DND-41 (cell line): ENCODE measurements around the gene NKTR.

ENCODE experiments used
- ATAC-seq: fragments of 200-7000 bp; cut with Tn5 transposase; 3 replicates; pipeline ENCODE4 v1.9.1; 2021; ENCODE audit warnings: low read depth; ENCODE audit not compliant: insufficient read depth
- DNase-seq: peaks from one replicate; pipeline ENCODE4 v3.0.0-alpha.2; 2020
- H2AFZ ChIP-seq: 2 replicates; pipeline ENCODE4 v1.6.0; 2012; ENCODE audit warnings: low read depth, low read length
- H3K27ac ChIP-seq: 2 replicates; pipeline ENCODE4 v1.5.1; 2012; ENCODE audit warnings: low read length, inconsistent platforms
- H3K27me3 ChIP-seq: fragments of 200-600 bp; sonication (generic); 2 replicates; pipeline ENCODE4 v1.6.0; 2012; ENCODE audit warnings: low read length, mild to moderate bottlenecking, inconsistent platforms; ENCODE audit not compliant: insufficient read depth, poor library complexity
- H3K36me3 ChIP-seq: 2 replicates; pipeline ENCODE4 v1.5.1; 2012; ENCODE audit warnings: low read length, inconsistent platforms; ENCODE audit not compliant: insufficient read depth
- H3K4me1 ChIP-seq: 2 replicates; pipeline ENCODE4 v1.5.1; 2012; ENCODE audit warnings: mild to moderate bottlenecking, low read length; ENCODE audit not compliant: insufficient read depth
- H3K4me2 ChIP-seq: 2 replicates; pipeline ENCODE4 v1.6.0; 2012; ENCODE audit warnings: mild to moderate bottlenecking, moderate library complexity, low read length, inconsistent platforms; ENCODE audit not compliant: insufficient read depth
- H3K4me3 ChIP-seq, 2 experiments: fragments of 200-600 bp in 1 of 2; shearing (Covaris generic) in 1 of 2; 2 replicates each; pipeline ENCODE4 v1.5.1; 2012 to 2016; ENCODE audit warnings: inconsistent platforms in 2 of 2, low read length in 2 of 2, mild to moderate bottlenecking in 2 of 2, low read depth in 1 of 2, moderate library complexity in 1 of 2
- H3K79me2 ChIP-seq: 2 replicates; pipeline ENCODE4 v1.6.0; 2012; ENCODE audit warnings: low read length, inconsistent platforms; ENCODE audit not compliant: insufficient read depth
- H3K9ac ChIP-seq: 2 replicates; pipeline ENCODE4 v1.6.0; 2012; ENCODE audit warnings: low read depth, mild to moderate bottlenecking, inconsistent platforms, low read length, moderate library complexity
- H3K9me3 ChIP-seq: 2 replicates; pipeline ENCODE4 v1.5.1; 2012; ENCODE audit warnings: low read length, moderate library complexity, mild to moderate bottlenecking, inconsistent platforms; ENCODE audit not compliant: insufficient read depth, severe bottlenecking
- H4K20me1 ChIP-seq: 2 replicates; pipeline ENCODE4 v1.6.0; 2012; ENCODE audit warnings: low read length; ENCODE audit not compliant: insufficient read depth
- EZH2 ChIP-seq: IDR thresholded peaks from 3 replicates; pipeline ENCODE4 v1.6.1; 2012; ENCODE audit warnings: borderline replicate concordance, low read depth, mild to moderate bottlenecking, moderate library complexity, low read length, inconsistent platforms; ENCODE audit not compliant: severe bottlenecking
- TF ChIP-seq, protein P1 (sequence below): IDR thresholded peaks from 2 replicates; pipeline ENCODE4 v1.5.1; 2012; ENCODE audit warnings: borderline replicate concordance, low read length, moderate library complexity, mild to moderate bottlenecking; ENCODE audit not compliant: poor library complexity, severe bottlenecking; ENCODE audit errors: extremely low read depth

Gene NKTR

DNA sequence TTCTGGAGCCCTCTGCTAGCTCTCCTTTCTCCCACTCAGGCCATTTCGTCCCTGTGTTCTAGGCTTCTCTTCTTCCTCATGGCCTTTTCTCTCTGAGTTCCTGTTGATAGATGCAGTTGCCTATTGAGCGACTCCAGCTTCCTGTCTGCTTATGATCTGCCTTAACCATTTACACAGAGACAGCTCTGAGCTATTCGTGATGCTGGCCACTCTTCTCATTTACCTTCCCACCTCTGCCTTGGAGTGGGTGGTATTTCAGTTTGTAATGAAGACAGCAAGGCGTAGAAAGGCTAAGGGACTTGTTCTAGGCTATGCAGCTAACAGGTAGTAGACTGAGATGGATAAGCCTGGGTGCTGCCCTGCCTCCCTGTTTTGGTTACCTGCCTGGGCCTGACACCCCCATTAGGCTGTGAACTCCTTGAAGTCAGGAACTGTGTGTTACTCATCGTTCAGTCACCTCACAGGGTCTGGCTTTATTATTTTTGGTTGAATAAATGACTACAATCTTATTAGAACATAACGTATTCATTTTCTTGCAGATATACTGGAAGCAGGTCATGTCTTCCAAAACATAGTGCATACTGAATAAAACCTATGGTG is 40.4 kb downstream of the NKTR start:
- Histone ChIP-seq H3K79me2 (peaks cover 7% of the 10 kb centered on the region; the same call in 1 of the 2 replicates), H3K27me3 (no peaks in the 10 kb centered on the region), H3K27ac (no peak overlapping the region), H3K4me1 (no peaks in the 10 kb centered on the region), H3K9me3 (no peaks in the 10 kb centered on the region), H3K4me3 (no peak overlapping the region), H3K9ac (no peak overlapping the region), H3K36me3 (peaks cover 97% of the 10 kb centered on the region), H4K20me1 (peaks cover 14% of the 10 kb centered on the region), H2AFZ (no peak overlapping the region), H3K4me2 (no peak overlapping the region)
- TF ChIP-seq, protein P1, sequence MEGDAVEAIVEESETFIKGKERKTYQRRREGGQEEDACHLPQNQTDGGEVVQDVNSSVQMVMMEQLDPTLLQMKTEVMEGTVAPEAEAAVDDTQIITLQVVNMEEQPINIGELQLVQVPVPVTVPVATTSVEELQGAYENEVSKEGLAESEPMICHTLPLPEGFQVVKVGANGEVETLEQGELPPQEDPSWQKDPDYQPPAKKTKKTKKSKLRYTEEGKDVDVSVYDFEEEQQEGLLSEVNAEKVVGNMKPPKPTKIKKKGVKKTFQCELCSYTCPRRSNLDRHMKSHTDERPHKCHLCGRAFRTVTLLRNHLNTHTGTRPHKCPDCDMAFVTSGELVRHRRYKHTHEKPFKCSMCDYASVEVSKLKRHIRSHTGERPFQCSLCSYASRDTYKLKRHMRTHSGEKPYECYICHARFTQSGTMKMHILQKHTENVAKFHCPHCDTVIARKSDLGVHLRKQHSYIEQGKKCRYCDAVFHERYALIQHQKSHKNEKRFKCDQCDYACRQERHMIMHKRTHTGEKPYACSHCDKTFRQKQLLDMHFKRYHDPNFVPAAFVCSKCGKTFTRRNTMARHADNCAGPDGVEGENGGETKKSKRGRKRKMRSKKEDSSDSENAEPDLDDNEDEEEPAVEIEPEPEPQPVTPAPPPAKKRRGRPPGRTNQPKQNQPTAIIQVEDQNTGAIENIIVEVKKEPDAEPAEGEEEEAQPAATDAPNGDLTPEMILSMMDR = no peak
- no peak for TF ChIP-seq EZH2
- DNase-seq (no peak), ATAC-seq (no peak)

DNA sequence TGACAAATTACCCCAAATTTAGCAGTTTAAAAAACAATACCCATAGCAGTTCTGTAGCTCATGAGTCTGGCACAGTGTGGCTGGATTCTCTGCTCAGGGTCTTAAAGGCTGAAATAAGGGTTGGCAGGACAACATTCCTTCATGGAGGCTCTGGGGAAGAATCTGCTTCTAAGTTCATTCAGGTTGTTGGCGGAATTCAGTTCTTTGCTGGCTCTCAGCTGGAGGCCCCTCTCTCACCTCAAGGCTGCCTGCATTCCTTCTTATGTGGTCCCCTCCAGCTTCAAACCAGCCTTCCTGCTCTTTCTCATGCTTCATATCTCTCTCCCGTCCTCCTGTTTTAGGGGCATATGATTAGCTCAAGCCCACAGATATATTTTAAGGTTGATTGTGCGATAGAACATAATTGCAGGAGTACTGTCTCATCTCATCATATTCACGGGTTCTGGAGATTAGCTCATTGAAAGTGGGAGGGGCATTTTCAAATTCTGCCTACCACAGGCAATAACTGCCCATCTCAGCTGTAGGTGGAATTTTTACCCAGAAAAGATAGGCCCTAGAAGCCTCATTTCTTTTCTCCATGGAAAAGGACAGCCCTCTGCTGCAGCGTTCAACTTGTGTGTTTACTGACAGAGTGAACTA is 47.5 kb downstream of the NKTR start:
- no peaks in the 10 kb centered on the region for H3K4me1 ChIP-seq
- TF ChIP-seq, protein P1 = no peak
- TF ChIP-seq EZH2 = no peak
- H2AFZ ChIP-seq = no peak overlapping the region
- H3K27me3 ChIP-seq = no peaks in the 10 kb centered on the region
- no peaks in the 10 kb centered on the region for H3K9me3 ChIP-seq
- H3K79me2 ChIP-seq = no peaks in the 10 kb centered on the region
- peaks cover 12% of the 10 kb centered on the region; the same call in 1 of the 2 replicates for H4K20me1 ChIP-seq
- H3K4me3 ChIP-seq = no peak overlapping the region
- H3K9ac ChIP-seq = no peak overlapping the region
- no peak overlapping the region for H3K4me2 ChIP-seq
- DNase-seq (no peak), ATAC-seq (no peak)
- no peak overlapping the region for H3K27ac ChIP-seq
- peaks cover 61% of the 10 kb centered on the region for H3K36me3 ChIP-seq

DNA sequence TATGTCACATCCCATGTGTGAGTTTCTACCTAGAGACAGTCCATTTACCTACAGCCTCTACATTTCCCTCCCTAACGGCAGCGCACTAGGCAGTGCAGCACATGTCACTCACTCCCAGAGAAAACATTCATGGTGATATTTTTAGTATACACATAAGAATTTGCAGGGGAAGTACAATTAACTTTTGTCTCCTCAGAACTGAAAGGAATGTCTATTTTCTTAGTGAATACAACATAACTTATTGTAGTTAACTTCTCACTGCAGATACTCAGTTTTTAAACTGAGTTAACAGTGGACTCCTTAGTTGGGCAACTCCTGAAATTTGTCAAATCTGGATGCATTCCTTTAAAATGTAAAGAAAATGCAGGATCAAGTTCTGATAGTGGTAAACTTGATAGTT is 48.5 kb downstream of the NKTR start:
- no peaks in the 10 kb centered on the region for H3K79me2 ChIP-seq
- H3K4me3 ChIP-seq = no peak overlapping the region
- H3K4me1 ChIP-seq = no peaks in the 10 kb centered on the region
- TF ChIP-seq EZH2 = no peak
- TF ChIP-seq, protein P1 = no peak
- H3K9me3 ChIP-seq = no peaks in the 10 kb centered on the region
- peaks cover 50% of the 10 kb centered on the region for H3K36me3 ChIP-seq
- no peaks in the 10 kb centered on the region for H3K27me3 ChIP-seq
- no peak overlapping the region for H3K4me2 ChIP-seq
- DNase-seq (no peak), ATAC-seq (no peak)
- no peak overlapping the region for H2AFZ ChIP-seq
- H4K20me1 ChIP-seq = peaks cover 12% of the 10 kb centered on the region
- no peak overlapping the region for H3K9ac ChIP-seq
- H3K27ac ChIP-seq = no peak overlapping the region
